WTC11 (cell line): Measurements from ENCODE around the gene ARRB2.

Experiments
- GABPB1 ChIP-seq: sonication (generic); formaldehyde crosslinking; IDR thresholded peaks from 2 replicates; pipeline ENCODE4 v1.8.1; 2023; ENCODE audit warnings: mild to moderate bottlenecking, missing genetic modification reagents
- GTF2I ChIP-seq: fragments of 250-450 bp; sonication (Bioruptor Pico); conservative IDR thresholded peaks from 2 replicates; pipeline ENCODE4 v1.4.0; 2021; ENCODE audit warnings: mild to moderate bottlenecking
- MXD4 ChIP-seq: fragments of 250-450 bp; sonication (Bioruptor Pico); IDR thresholded peaks from 2 replicates; pipeline ENCODE4 v1.8.0; 2021; ENCODE audit warnings: mild to moderate bottlenecking, moderate library complexity, borderline replicate concordance
- NFYB ChIP-seq: sonication (generic); formaldehyde crosslinking; conservative IDR thresholded peaks from 2 replicates; pipeline ENCODE4 v1.8.0; 2022; ENCODE audit warnings: low read depth, missing genetic modification reagents
- NR3C1 ChIP-seq: sonication (generic); formaldehyde crosslinking; conservative IDR thresholded peaks from 2 replicates; pipeline ENCODE4 v1.8.1; 2023; ENCODE audit warnings: low read depth, mild to moderate bottlenecking, missing genetic modification reagents
- RELA ChIP-seq: sonication (generic); formaldehyde crosslinking; IDR thresholded peaks from 2 replicates; pipeline ENCODE4 v1.8.1; 2022; ENCODE audit warnings: missing genetic modification reagents, mild to moderate bottlenecking, borderline replicate concordance
- ZNF121 ChIP-seq: sonication (generic); formaldehyde crosslinking; IDR thresholded peaks from 2 replicates; pipeline ENCODE4 v1.8.0; 2023; ENCODE audit warnings: missing genetic modification reagents
- TF ChIP-seq, protein P1 (sequence below): fragments of 200-600 bp; IDR thresholded peaks from 2 replicates; pipeline ENCODE4 v1.8.0; 2022; ENCODE audit warnings: antibody characterized with exemption
- TF ChIP-seq, protein P2 (sequence below): sonication (generic); formaldehyde crosslinking; IDR thresholded peaks from 2 replicates; pipeline ENCODE4 v1.8.0; 2022; ENCODE audit warnings: mild to moderate bottlenecking, missing genetic modification reagents
- TF ChIP-seq, protein P3 (sequence below): sonication (generic); formaldehyde crosslinking; IDR thresholded peaks from 2 replicates; pipeline ENCODE4 v1.8.1; 2023; ENCODE audit warnings: mild to moderate bottlenecking, missing genetic modification reagents
- TF ChIP-seq, protein P4 (sequence below): sonication (generic); formaldehyde crosslinking; IDR thresholded peaks from 2 replicates; pipeline ENCODE4 v1.8.0; 2023; ENCODE audit warnings: missing genetic modification reagents
- TF ChIP-seq, protein P5 (sequence below): sonication (generic); formaldehyde crosslinking; conservative IDR thresholded peaks from 2 replicates; pipeline ENCODE4 v1.8.1; 2022; ENCODE audit warnings: mild to moderate bottlenecking, missing genetic modification reagents
- TF ChIP-seq, protein P6 (sequence below): sonication (generic); formaldehyde crosslinking; IDR thresholded peaks from 2 replicates; pipeline ENCODE4 v1.8.1; 2022; ENCODE audit warnings: mild to moderate bottlenecking, moderate library complexity, missing genetic modification reagents
- TF ChIP-seq, protein P7 (sequence below): sonication (generic); formaldehyde crosslinking; IDR thresholded peaks from 2 replicates; pipeline ENCODE4 v1.8.1; 2022; ENCODE audit warnings: low read depth, mild to moderate bottlenecking, moderate library complexity, missing genetic modification reagents, borderline replicate concordance

DNA sequence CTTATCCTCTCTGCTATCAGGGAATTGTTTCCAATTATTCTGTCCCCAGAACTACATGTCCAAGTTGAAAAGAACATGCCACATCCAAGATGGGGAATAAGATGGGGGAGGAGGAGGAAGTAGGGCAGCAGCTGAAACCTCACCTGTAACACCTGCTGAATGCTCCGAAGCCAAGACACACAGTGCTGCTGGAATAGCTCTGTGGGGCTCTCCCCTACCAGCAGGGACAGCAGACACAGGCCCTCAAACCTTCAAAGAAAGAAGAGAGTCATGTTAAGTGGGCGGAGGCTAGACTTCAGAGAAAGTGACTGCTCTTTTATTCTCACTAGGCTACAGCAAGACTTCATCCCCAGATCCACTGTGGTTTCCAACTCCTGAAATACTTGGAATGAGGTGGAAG, 19.7 kb upstream of the ARRB2 start:
- TF ChIP-seq, protein P1, sequence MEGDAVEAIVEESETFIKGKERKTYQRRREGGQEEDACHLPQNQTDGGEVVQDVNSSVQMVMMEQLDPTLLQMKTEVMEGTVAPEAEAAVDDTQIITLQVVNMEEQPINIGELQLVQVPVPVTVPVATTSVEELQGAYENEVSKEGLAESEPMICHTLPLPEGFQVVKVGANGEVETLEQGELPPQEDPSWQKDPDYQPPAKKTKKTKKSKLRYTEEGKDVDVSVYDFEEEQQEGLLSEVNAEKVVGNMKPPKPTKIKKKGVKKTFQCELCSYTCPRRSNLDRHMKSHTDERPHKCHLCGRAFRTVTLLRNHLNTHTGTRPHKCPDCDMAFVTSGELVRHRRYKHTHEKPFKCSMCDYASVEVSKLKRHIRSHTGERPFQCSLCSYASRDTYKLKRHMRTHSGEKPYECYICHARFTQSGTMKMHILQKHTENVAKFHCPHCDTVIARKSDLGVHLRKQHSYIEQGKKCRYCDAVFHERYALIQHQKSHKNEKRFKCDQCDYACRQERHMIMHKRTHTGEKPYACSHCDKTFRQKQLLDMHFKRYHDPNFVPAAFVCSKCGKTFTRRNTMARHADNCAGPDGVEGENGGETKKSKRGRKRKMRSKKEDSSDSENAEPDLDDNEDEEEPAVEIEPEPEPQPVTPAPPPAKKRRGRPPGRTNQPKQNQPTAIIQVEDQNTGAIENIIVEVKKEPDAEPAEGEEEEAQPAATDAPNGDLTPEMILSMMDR: no peak
- TF ChIP-seq, protein P2, sequence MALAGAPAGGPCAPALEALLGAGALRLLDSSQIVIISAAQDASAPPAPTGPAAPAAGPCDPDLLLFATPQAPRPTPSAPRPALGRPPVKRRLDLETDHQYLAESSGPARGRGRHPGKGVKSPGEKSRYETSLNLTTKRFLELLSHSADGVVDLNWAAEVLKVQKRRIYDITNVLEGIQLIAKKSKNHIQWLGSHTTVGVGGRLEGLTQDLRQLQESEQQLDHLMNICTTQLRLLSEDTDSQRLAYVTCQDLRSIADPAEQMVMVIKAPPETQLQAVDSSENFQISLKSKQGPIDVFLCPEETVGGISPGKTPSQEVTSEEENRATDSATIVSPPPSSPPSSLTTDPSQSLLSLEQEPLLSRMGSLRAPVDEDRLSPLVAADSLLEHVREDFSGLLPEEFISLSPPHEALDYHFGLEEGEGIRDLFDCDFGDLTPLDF (CRISPR knock-in tag): no peak
- TF ChIP-seq GABPB1 (CRISPR knock-in tag): no peak
- TF ChIP-seq MXD4 (CRISPR knock-in tag): no peak
- TF ChIP-seq, protein P3, sequence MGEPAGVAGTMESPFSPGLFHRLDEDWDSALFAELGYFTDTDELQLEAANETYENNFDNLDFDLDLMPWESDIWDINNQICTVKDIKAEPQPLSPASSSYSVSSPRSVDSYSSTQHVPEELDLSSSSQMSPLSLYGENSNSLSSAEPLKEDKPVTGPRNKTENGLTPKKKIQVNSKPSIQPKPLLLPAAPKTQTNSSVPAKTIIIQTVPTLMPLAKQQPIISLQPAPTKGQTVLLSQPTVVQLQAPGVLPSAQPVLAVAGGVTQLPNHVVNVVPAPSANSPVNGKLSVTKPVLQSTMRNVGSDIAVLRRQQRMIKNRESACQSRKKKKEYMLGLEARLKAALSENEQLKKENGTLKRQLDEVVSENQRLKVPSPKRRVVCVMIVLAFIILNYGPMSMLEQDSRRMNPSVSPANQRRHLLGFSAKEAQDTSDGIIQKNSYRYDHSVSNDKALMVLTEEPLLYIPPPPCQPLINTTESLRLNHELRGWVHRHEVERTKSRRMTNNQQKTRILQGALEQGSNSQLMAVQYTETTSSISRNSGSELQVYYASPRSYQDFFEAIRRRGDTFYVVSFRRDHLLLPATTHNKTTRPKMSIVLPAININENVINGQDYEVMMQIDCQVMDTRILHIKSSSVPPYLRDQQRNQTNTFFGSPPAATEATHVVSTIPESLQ (CRISPR knock-in tag): no peak
- TF ChIP-seq NFYB (CRISPR knock-in tag): no peak
- no peak for TF ChIP-seq GTF2I (CRISPR knock-in tag)
- TF ChIP-seq, protein P4, sequence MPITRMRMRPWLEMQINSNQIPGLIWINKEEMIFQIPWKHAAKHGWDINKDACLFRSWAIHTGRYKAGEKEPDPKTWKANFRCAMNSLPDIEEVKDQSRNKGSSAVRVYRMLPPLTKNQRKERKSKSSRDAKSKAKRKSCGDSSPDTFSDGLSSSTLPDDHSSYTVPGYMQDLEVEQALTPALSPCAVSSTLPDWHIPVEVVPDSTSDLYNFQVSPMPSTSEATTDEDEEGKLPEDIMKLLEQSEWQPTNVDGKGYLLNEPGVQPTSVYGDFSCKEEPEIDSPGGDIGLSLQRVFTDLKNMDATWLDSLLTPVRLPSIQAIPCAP: no peak
- no peak for TF ChIP-seq NR3C1
- TF ChIP-seq ZNF121: no peak
- TF ChIP-seq RELA (CRISPR knock-in tag): no peak
- TF ChIP-seq, protein P5, sequence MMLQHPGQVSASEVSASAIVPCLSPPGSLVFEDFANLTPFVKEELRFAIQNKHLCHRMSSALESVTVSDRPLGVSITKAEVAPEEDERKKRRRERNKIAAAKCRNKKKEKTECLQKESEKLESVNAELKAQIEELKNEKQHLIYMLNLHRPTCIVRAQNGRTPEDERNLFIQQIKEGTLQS (CRISPR knock-in tag): no peak
- TF ChIP-seq, protein P6, sequence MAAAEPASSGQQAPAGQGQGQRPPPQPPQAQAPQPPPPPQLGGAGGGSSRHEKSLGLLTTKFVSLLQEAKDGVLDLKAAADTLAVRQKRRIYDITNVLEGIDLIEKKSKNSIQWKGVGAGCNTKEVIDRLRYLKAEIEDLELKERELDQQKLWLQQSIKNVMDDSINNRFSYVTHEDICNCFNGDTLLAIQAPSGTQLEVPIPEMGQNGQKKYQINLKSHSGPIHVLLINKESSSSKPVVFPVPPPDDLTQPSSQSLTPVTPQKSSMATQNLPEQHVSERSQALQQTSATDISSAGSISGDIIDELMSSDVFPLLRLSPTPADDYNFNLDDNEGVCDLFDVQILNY (CRISPR knock-in tag): no peak
- TF ChIP-seq, protein P7, sequence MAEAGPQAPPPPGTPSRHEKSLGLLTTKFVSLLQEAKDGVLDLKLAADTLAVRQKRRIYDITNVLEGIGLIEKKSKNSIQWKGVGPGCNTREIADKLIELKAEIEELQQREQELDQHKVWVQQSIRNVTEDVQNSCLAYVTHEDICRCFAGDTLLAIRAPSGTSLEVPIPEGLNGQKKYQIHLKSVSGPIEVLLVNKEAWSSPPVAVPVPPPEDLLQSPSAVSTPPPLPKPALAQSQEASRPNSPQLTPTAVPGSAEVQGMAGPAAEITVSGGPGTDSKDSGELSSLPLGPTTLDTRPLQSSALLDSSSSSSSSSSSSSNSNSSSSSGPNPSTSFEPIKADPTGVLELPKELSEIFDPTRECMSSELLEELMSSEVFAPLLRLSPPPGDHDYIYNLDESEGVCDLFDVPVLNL (CRISPR knock-in tag): no peak
